LNCAP (cell line): Measurements from ENCODE around the gene ATP9B.

Source experiments
- TF ChIP-seq, protein P1 (sequence below): fragments of 450-650 bp; IDR thresholded peaks from 2 replicates; pipeline ENCODE4 v1.5.1; 2017; ENCODE audit warnings: mild to moderate bottlenecking

ATP9B gene

DNA sequence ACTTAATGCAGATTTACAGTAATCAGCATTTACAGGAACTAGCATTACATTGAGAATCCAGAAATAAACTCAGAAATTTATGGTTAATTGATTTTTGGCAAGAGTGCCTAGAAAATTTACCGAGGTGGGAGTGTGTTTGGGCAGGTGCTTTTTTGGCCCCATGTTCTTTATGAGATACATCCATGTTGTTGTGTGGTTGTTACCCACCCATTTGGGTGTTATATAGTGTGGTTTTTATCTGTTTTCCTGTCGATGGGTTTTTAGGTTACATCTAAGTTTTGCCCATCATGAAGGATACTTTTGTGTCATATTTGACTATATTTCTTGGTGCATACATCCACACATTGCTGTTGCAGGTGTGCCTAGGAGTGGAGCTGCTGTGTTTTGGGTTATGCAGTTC, 82.0 kb downstream of the ATP9B start:
- TF ChIP-seq, protein P1, sequence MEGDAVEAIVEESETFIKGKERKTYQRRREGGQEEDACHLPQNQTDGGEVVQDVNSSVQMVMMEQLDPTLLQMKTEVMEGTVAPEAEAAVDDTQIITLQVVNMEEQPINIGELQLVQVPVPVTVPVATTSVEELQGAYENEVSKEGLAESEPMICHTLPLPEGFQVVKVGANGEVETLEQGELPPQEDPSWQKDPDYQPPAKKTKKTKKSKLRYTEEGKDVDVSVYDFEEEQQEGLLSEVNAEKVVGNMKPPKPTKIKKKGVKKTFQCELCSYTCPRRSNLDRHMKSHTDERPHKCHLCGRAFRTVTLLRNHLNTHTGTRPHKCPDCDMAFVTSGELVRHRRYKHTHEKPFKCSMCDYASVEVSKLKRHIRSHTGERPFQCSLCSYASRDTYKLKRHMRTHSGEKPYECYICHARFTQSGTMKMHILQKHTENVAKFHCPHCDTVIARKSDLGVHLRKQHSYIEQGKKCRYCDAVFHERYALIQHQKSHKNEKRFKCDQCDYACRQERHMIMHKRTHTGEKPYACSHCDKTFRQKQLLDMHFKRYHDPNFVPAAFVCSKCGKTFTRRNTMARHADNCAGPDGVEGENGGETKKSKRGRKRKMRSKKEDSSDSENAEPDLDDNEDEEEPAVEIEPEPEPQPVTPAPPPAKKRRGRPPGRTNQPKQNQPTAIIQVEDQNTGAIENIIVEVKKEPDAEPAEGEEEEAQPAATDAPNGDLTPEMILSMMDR: no peak

DNA sequence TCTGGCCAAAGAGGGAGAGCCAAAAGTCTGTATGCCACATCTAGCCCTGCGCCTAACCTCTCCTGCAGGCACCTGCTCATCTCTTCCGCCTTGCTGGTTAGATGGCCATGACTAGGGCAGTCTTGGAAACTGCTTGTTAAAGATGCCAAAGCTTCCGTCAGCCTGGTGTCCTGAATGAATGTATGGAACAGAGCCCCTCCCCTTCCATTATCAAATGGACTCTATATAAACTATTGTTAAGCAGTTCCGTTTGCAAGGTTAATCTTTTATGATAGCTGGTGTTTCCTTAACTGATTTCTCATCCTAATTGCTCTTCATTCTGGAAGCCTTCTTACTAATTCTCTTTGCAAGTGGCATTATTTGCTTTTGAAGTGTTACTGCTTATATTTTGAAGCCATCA, 87.1 kb downstream of the ATP9B start:
- TF ChIP-seq, protein P1: no peak

DNA sequence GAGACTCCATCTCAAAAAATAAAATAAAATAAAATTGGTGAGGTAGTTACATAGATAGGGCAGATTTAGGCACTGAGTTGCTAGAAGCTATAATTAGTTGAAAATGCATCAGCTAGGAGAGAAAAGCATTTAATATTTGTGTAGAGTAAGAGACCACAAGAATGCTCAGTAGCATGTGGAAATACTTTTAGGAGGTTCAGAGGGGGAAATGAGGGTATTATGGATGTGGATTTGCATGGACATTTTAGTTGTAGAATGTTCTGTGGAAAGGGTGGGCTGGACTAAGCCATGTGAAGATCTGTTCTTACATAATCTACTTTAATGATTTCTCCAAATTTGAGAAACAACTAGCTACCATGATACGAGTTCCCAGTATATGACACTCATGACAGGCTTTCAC, 95.5 kb downstream of the ATP9B start:
- TF ChIP-seq, protein P1: no peak

DNA sequence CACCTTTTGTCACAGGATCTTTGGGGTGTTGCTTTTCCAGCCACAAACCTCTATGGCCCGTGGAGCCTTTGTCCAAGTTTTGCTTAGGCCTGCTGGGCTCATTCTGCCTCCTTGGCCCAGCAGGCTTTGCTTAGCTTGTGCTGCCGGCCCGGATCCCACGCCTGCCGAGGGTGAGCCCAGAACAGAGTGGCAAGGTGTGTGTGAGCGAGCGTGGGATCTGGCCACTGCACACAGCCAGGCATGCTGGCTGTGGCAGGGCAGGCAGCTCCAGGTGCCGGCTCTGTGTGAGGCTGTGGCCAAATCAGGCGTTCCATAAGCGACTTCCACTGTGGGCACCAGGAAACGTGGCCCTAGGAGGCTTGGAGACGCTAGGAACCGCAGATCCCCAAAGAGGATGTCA, 97.5 kb downstream of the ATP9B start:
- TF ChIP-seq, protein P1: no peak

DNA sequence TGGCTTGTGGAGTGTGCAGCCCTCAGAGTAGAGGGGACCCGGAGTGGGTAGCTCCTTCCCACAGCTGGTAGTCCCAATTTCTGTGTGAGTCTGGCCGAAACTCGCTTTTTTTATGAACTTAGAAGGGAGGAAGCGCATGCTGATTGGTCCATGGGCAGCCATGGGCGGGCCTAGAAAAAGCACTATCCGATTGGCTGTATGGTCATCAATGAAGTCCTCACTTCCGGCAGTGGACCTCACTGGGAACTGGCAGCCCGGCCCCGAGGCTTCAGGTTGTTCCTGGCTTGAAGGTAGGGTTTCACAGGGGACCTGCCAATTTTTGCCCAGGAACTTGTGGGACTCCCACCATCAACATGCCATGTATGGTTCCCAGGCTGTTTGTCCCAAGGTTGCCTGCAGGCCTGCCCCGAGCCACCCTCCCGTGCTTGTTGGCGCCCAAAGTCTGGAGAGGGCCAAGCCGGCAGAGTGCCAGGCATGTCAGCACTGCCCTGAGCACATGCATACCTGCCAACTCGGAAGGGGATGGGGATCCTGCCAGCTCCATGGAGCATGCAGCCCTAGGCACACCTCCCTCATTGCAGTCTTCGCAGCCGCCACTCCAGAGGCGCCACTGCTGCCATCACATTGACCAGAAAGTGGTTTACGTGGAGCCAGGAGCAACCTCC, 98.5 kb downstream of the ATP9B start:
- TF ChIP-seq, protein P1: no peak

DNA sequence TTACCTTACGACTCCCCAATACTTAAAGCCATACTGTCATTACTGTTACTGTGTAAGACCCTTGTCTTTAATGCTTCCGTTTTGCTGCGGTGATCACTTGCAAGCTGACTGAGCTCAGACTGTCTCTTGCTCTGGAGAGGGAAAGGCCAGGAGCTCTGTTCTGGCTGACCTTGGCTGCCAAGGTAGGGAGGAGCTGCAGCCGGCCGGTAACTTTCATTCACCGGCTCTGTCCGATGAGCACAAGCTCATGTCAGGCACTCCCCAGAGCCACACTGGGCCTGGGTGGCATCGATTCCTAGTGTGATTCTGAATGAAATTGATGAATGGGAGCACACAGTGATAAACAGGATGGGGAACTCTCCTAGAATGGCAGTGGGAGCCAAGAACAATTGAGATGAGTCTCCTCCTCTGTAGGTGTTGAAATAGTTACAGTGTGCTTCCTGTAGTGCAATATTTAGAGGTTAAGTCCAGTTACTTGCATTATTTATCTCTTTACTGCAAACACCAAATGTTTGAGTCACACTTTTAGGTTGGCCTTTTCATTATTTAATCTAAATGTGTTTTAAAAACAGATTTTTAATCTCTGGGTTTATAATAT, 100.9 kb downstream of the ATP9B start:
- TF ChIP-seq, protein P1: no peak

DNA sequence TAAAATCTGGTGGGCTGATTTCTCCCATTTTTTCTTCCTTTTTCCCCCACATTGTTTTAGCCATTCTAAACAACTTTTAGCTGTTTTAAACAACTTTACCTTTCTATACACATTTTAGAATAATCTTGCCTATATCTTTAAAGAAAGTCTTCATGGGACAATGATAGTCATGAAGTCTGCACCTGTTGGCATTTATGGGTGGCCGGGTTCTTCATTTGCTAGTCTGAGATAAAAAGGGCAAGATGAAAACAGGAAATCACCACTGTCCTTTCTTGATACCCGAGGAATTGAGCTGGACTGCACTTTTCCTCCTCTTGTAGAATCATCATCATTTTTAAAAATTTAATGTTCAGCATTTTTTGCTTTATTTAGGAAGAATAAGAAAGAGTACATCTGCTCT, 104.5 kb downstream of the ATP9B start:
- TF ChIP-seq, protein P1: no peak
